Sigmoid colon (tissue), 4 donors: ENCODE data around the gene EXOSC10.

ENCODE experiments used
- CTCF ChIP-seq, 4 experiments: fragments of 450-650 bp in 3 of 4; fragments of 200-600 bp in 1 of 4; IDR thresholded peaks; one replicate each; pipeline ENCODE4 v1.5.1; 2016 to 2019; ENCODE audit warnings: antibody characterized with exemption in 4 of 4, mild to moderate bottlenecking in 3 of 4, moderate library complexity in 2 of 4
- EP300 ChIP-seq, 4 donors: sonication (generic); formaldehyde crosslinking; IDR thresholded peaks; one replicate each; pipeline ENCODE4 v1.6.1; 2017; ENCODE audit warnings: antibody characterized with exemption in 4 of 4
- POLR2A ChIP-seq, 2 donors: fragments of 450-650 bp; IDR thresholded peaks; one replicate each; pipeline ENCODE4 v1.6.1; 2016; ENCODE audit warnings: antibody characterized with exemption in 2 of 2, mild to moderate bottlenecking in 2 of 2, moderate library complexity in 2 of 2

- TF ChIP-seq EP300 (IDR thresholded peaks at IDR 0.05) (no peak), POLR2A (IDR thresholded peaks at IDR 0.05) (no peak), CTCF (IDR thresholded peaks at IDR 0.05) (no peak)
Measured at GRCh38 chr1:11138952-11139351, 39.3 kb upstream of the EXOSC10 start.
